Measurements from ENCODE around the gene DAPK1. TPM values are rescaled to one million over a fixed set of nuclear protein-coding genes. Genes with fewer than 3 reads are reported as not detected.

Gene DAPK1
- total RNA-seq, 1 donor from 2014 or later, result 17.8 TPM

GRCh38 chr9:87605676-87606075 lies 108.0 kb downstream of the DAPK1 start:
- H3K36me3 ChIP-seq, result no peaks in the 10 kb centered on the region
- no peak overlapping the region for H3K27ac ChIP-seq
- peak in 1 of 2 donors; percentile 50 for DNase-seq (ENCODE audit: low spot score in 2 of 2)
- no peaks in the 10 kb centered on the region for H3K4me1 ChIP-seq
- H3K27me3 ChIP-seq, result no peaks in the 10 kb centered on the region
- H3K4me3 ChIP-seq, result no peak overlapping the region
- intact Hi-C loops (cut with DNase I), result no loop called here
- no peaks in the 10 kb centered on the region for H3K9me3 ChIP-seq
- TF ChIP-seq CTCF (IDR thresholded peaks at IDR 0.05), result no peak

DNA sequence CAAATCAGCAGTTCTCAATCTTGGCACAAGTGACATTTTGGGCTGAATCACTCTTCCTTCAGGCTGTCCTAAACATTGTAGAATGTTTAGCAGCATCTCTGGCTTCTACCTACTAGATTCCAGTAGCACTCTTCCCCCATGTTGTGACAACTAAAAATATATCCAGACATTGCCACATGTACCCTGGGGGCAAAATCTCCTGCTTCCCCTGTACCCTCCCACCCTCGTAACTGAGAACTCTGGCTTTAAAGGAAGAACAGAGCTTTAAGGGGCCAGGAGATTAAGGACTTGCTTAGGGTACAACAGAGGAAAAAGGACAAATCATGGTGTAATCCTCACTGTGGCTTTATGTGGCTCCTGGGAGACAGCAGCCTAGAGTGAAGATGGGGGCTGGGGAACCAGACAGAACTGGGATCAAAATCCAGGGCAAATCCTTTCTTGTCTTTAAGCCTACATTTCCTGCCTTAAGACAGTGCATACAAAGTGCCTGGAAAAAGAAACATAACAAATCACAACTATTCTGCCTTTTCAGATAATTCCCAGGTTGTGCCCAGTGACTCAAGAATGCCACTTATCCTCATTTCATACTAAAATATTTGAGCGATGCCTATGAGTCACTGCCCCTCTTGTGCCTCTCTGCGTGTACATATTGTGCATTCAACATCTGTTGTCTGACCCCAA lies 109.3 kb downstream of the DAPK1 start:
- Histone ChIP-seq H3K27me3 (no peaks in the 10 kb centered on the region), H3K4me1 (no peaks in the 10 kb centered on the region), H3K27ac (peak overlapping the region in 1 of 2 donors; percentile 1), H3K4me3 (no peak overlapping the region), H3K36me3 (no peaks in the 10 kb centered on the region), H3K9me3 (no peaks in the 10 kb centered on the region)
- TF ChIP-seq CTCF (IDR thresholded peaks at IDR 0.05), result no peak
- intact Hi-C loops (cut with DNase I), result no loop called here
- DNase-seq (ENCODE audit: low spot score in 2 of 2), result no peak

DNA sequence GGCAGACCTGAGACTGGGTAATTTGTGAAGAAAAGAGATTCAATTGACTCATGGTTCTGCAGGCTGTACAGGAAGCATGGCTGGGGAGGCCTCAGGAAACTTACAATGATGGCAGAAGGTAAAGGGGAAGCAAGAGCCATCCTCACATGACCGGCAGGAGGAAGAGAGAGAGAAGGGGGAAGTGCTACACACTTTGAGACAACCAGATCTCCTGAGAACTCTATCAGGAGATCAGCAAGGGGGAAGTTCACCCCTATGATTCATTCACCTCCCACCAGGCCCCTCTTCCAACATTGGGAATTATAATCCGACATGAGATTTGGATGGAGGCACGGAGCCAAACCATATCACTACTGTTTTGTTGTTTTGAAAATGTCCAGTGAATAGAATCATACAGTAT lies 110.2 kb downstream of the DAPK1 start:
- no peaks in the 10 kb centered on the region for H3K4me1 ChIP-seq
- no peak overlapping the region for H3K27ac ChIP-seq
- DNase-seq (ENCODE audit: low spot score in 2 of 2), result no peak

GRCh38 chr9:87609002-87609401 lies 111.3 kb downstream of the DAPK1 start:
- no peak for DNase-seq (ENCODE audit: low spot score in 2 of 2)
- H3K4me1 ChIP-seq, result no peaks in the 10 kb centered on the region
- H3K4me3 ChIP-seq, result no peak overlapping the region
- TF ChIP-seq CTCF (IDR thresholded peaks at IDR 0.05), result no peak
- no peak overlapping the region for H3K27ac ChIP-seq
- intact Hi-C loops (cut with DNase I), result no loop called here
- H3K27me3 ChIP-seq, result no peaks in the 10 kb centered on the region
- H3K9me3 ChIP-seq, result no peaks in the 10 kb centered on the region
- no peaks in the 10 kb centered on the region for H3K36me3 ChIP-seq

More for the DNA sequence above, 110.2 kb downstream of the DAPK1 start:
- Histone ChIP-seq H3K4me3 (no peak overlapping the region), H3K36me3 (no peaks in the 10 kb centered on the region), H3K9me3 (no peaks in the 10 kb centered on the region), H3K27me3 (no peaks in the 10 kb centered on the region)
- intact Hi-C loops (cut with DNase I), result no loop called here
- no peak for TF ChIP-seq CTCF (IDR thresholded peaks at IDR 0.05)

DNA sequence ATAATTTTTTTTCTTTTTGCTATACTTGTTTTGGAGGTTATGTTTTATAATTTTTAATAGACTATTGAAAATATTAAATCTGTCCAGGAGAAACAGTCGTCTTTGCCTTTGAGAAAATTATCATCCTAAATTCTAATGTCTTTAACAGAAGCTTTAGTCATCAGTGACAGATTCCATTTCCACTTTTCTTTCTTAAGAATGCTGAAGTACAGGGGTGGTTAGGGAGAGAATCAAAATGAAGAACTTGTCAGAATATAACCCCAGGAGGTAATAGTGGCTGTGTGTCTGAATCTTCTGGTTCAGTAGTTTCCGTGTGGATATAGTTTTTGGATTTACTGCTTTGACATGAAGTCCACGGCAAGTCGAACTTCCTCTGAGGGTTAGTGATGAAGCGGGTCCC lies 111.8 kb downstream of the DAPK1 start:
- H3K4me1 ChIP-seq, result no peaks in the 10 kb centered on the region
- H3K27me3 ChIP-seq, result no peaks in the 10 kb centered on the region
- no peak for DNase-seq (ENCODE audit: low spot score in 2 of 2)
- H3K9me3 ChIP-seq, result no peaks in the 10 kb centered on the region
- H3K4me3 ChIP-seq, result no peak overlapping the region
- no peak overlapping the region for H3K27ac ChIP-seq
- intact Hi-C loops (cut with DNase I), result no loop called here
- no peaks in the 10 kb centered on the region for H3K36me3 ChIP-seq
- TF ChIP-seq CTCF (IDR thresholded peaks at IDR 0.05), result no peak
